PC-3 (cell line): ENCODE results near the gene ZBTB12.

Source experiments
- CTCF ChIP-seq: fragments of 300-600 bp; sonication (generic); conservative IDR thresholded peaks from 2 replicates; pipeline ENCODE4 v1.5.1; 2017; ENCODE audit warnings: antibody characterized with exemption, low read depth, mild to moderate bottlenecking, low read length
- EZH2 ChIP-seq: fragments of 300-600 bp; sonication (generic); IDR thresholded peaks from one replicate; pipeline ENCODE4 v1.6.1; 2017; ENCODE audit warnings: antibody characterized with exemption, mild to moderate bottlenecking, low read length; ENCODE audit not compliant: unreplicated experiment
- EZH2phosphoT487 ChIP-seq: fragments of 300-600 bp; sonication (generic); IDR thresholded peaks from 2 replicates; pipeline ENCODE4 v1.6.1; 2018; ENCODE audit warnings: mild to moderate bottlenecking, antibody characterized with exemption, low read length, borderline replicate concordance

- TF ChIP-seq EZH2 (no peak), CTCF (no peak), EZH2phosphoT487 (no peak)
Observed at GRCh38 chr6:31949926-31950548, 48.2 kb upstream of the ZBTB12 start.
